ENCODE data around the gene CLEC17A.

DNA sequence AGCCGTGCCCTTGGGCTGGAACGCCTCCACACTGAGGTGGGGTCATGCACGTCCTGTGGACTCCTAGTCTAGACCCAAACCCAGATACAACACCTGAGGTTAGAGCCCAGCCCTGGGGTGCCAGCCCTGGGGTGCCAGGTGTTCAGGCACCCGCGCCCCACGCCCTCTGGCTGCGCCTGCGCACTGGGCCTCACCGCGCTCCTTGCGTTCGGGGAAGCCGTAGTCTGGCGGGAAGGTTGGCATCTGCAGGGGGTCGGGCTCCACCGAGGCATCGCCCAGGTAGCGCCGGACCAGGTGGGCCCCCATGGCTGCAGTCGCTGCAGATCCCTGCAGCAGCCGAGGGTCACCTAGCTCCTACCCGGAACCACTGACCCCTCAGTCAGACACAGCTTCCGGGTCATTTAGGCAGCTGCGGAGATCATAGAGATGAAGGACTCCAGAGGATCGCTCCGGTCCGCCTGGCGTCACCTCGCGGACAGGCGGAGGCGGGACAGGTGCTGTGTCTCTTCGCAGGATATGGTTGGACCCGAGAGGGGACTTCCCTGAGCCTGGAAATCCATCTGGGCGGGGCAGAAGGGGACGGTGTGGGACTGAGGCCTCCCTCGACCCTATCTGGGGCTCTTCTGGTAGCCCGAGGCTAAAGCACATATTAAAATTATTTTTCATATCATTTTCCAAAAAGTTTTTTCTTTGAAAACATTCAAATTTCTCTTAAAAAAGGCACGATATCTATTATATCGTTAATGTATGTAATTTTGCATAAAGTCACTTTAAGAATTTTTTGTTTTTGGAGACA, 11.0 kb upstream of the CLEC17A start, which contains the start of gene NDUFB7:
- TF ChIP-seq, protein P1, sequence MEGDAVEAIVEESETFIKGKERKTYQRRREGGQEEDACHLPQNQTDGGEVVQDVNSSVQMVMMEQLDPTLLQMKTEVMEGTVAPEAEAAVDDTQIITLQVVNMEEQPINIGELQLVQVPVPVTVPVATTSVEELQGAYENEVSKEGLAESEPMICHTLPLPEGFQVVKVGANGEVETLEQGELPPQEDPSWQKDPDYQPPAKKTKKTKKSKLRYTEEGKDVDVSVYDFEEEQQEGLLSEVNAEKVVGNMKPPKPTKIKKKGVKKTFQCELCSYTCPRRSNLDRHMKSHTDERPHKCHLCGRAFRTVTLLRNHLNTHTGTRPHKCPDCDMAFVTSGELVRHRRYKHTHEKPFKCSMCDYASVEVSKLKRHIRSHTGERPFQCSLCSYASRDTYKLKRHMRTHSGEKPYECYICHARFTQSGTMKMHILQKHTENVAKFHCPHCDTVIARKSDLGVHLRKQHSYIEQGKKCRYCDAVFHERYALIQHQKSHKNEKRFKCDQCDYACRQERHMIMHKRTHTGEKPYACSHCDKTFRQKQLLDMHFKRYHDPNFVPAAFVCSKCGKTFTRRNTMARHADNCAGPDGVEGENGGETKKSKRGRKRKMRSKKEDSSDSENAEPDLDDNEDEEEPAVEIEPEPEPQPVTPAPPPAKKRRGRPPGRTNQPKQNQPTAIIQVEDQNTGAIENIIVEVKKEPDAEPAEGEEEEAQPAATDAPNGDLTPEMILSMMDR (IDR thresholded peaks at IDR 0.05), result peak; percentile 62 to 90 (median 85)
- TF ChIP-seq POLR2A (IDR thresholded peaks at IDR 0.05), result peak; percentile 18
